ENCODE results near the gene TENM3. TPM values are rescaled to one million over a fixed set of nuclear protein-coding genes. Genes with fewer than 3 reads are reported as not detected.

The TENM3 gene
- polyA plus RNA-seq, 1 of the 3 experiments (the other 2 are of a cell fraction): 10.4 TPM

DNA sequence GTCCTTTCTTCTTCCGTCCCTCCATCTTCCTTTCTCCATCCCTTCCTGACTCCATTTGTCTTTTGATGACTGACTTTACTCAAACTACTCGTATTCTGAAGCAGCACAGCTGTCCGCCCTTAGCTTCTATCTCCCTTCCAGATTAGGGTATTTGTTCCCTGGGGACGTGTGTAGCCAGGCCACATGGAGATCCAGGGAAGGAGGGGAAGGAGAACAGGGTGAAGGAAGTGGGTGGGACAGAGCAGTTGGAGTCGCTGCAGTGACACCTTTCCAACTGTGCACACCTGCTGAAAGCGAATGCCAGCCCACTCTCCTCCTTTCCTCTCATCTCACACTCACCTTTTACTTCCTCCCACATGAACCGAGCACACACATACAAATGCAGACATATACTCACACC is 350.2 kb downstream of the TENM3 start:
- H3K27me3 ChIP-seq (ENCODE audit: insufficient read depth): no peaks in the 10 kb centered on the region
- peaks cover 11% of the 10 kb centered on the region; the same call in 1 of the 2 replicates for H3K9me3 ChIP-seq
- no peak; a peak in 1 of 4 replicates for TF ChIP-seq EP300 (IDR thresholded peaks at IDR 0.05; ENCODE audit: borderline replicate concordance in 1 of 2, low read depth in 1 of 2, low read length in 1 of 2)
- TF ChIP-seq GATA2 (CRISPR knock-in tag; IDR thresholded peaks at IDR 0.05): 0 out of 2 replicates have a peak, but pooled peaks have one; percentile 37
- H3F3A ChIP-seq (replicated peaks; ENCODE audit: insufficient read depth): peaks cover 4% of the 10 kb centered on the region
- ChIA-PET POLR2A (no interaction called here), CTCF (interaction anchor here (1.1 kb wide), 1 partner anchor 9 kb away, joined by 4 read pairs; no protein-coding TSS in a partner anchor)
- no peaks in the 10 kb centered on the region for H4K20me1 ChIP-seq (ENCODE audit: insufficient read depth)
- no peak overlapping the region for H3K4me3 ChIP-seq (ENCODE audit: low read depth in 2 of 2, low read length in 1 of 2)
- peaks cover 0 to 10% of the 10 kb centered on the region in 2 experiments; a peak in 1 of 4 replicates for H3K4me1 ChIP-seq (ENCODE audit: control insufficient read depth in 1 of 2, insufficient read depth in 2 of 2, low read depth in 1 of 2, low read length in 1 of 2)
- H3K9me2 ChIP-seq: no peaks in the 10 kb centered on the region
- H3K4me2 ChIP-seq: no peak overlapping the region; the same call in 1 of the 2 replicates
- H3K27ac ChIP-seq (ENCODE audit: low read depth in 2 of 2, low read length in 1 of 2): peak overlapping the region in 1 of 2 experiments; percentile 35; a peak in 1 of 4 replicates
- WGBS (ENCODE audit: low lambda C conversion rate): 80% methylated on average over 7 of the region's 7 CpGs
- H3K79me2 ChIP-seq (ENCODE audit: insufficient read depth): no peaks in the 10 kb centered on the region
- peaks cover 0 to 11% of the 10 kb centered on the region in 2 experiments for H3K36me3 ChIP-seq (replicated peaks in 1 of 2; ENCODE audit: control insufficient read depth in 1 of 2, insufficient read depth in 2 of 2, low read length in 1 of 2)
- no peak overlapping the region for H3K9ac ChIP-seq
- H2AFZ ChIP-seq (ENCODE audit: low read depth): no peak overlapping the region
- no peak for DNase-seq

DNA sequence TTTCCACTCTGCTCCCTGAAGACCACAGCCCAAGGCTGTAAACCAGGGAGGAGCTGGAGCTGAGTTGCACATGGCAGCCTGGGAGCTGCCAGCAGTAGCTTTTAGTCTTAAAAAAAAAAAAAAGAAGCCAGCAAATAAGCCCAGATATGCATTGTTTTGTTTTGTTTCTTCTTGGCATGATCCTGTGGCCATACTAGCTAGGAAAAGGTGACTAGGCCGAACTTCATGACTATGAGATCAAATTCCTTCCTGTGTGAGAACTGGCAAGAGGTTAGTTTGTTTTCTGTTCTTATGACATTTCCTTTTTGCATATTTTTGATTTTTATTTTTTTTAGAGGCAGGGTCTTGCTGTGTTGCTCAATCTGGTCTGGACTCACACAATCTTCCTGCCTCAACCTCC is 350.7 kb downstream of the TENM3 start:
- Histone ChIP-seq H3K9ac (no peak overlapping the region), H3K9me2 (no peaks in the 10 kb centered on the region), H3K36me3 (replicated peaks in 1 of 2; ENCODE audit: control insufficient read depth in 1 of 2, insufficient read depth in 2 of 2, low read length in 1 of 2) (peaks cover 0 to 10% of the 10 kb centered on the region in 2 experiments), H3K4me1 (ENCODE audit: control insufficient read depth in 1 of 2, insufficient read depth in 2 of 2, low read depth in 1 of 2, low read length in 1 of 2) (peaks cover 0 to 10% of the 10 kb centered on the region in 2 experiments; a peak in 2 of 4 replicates), H3K4me2 (no peak overlapping the region), H3K9me3 (peaks cover 6% of the 10 kb centered on the region; the same call in 1 of the 2 replicates), H3K27ac (ENCODE audit: low read depth in 2 of 2, low read length in 1 of 2) (peak overlapping the region in 1 of 2 experiments; percentile 35; a peak in 1 of 4 replicates), H2AFZ (ENCODE audit: low read depth) (no peak overlapping the region), H3K27me3 (ENCODE audit: insufficient read depth) (no peaks in the 10 kb centered on the region), H3K4me3 (ENCODE audit: low read depth in 2 of 2, low read length in 1 of 2) (no peak overlapping the region), H4K20me1 (ENCODE audit: insufficient read depth) (no peaks in the 10 kb centered on the region), H3K79me2 (ENCODE audit: insufficient read depth) (no peaks in the 10 kb centered on the region), H3F3A (replicated peaks; ENCODE audit: insufficient read depth) (peaks cover 4% of the 10 kb centered on the region)
- WGBS (ENCODE audit: low lambda C conversion rate): 90% methylated on average over 1 of the region's 1 CpG
- POLR2A ChIA-PET: no interaction called here
- CTCF ChIA-PET: interaction anchor here (1.1 kb wide), 1 partner anchor 8 kb away, joined by 4 read pairs; no protein-coding TSS in a partner anchor
- DNase-seq: no peak
- TF ChIP-seq RCOR1 (IDR thresholded peaks at IDR 0.05; ENCODE audit: low read length): no peak

DNA sequence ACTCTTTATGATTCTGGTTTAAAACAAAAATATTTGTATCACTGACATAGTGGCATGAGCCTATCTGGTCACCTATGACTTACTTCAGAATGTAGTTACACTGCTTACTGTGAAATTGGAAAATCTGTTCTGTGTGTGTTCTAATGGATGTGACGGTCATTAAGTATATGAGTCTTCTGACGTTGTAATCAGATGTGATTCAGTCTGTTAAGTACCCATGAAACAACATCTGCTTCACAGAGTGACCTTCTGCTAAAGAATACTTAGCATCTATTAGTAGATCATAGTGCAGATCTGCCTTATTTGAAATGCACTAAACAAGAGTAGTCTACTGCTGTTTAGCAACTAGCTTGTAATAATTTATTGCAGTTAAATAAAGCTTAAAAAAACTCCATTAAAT is 356.9 kb downstream of the TENM3 start:
- Histone ChIP-seq H2AFZ (ENCODE audit: low read depth) (no peak overlapping the region), H3K4me1 (ENCODE audit: control insufficient read depth in 1 of 2, insufficient read depth in 2 of 2, low read depth in 1 of 2, low read length in 1 of 2) (peaks cover 0 to 13% of the 10 kb centered on the region in 2 experiments; a peak in 3 of 4 replicates), H3K9me3 (no peaks in the 10 kb centered on the region), H3K9ac (no peak overlapping the region), H3K79me2 (ENCODE audit: insufficient read depth) (no peaks in the 10 kb centered on the region), H3K4me2 (no peak overlapping the region), H3K4me3 (ENCODE audit: low read depth in 2 of 2, low read length in 1 of 2) (no peak overlapping the region), H3K27ac (ENCODE audit: low read depth in 2 of 2, low read length in 1 of 2) (peak overlapping the region in 1 of 2 experiments; percentile 98; a peak in 2 of 4 replicates), H3F3A (replicated peaks; ENCODE audit: insufficient read depth) (peaks cover 13% of the 10 kb centered on the region), H3K36me3 (replicated peaks in 1 of 2; ENCODE audit: control insufficient read depth in 1 of 2, insufficient read depth in 2 of 2, low read length in 1 of 2) (peaks cover 0 to 5% of the 10 kb centered on the region in 2 experiments), H3K9me2 (no peaks in the 10 kb centered on the region), H3K27me3 (ENCODE audit: insufficient read depth) (no peaks in the 10 kb centered on the region), H4K20me1 (ENCODE audit: insufficient read depth) (no peaks in the 10 kb centered on the region)
- POLR2A ChIA-PET: interaction anchor here (0.9 to 1.2 kb wide), 3 partner anchors 18 to 126 kb away, joined by 3 to 4 read pairs (median 3); no protein-coding TSS in a partner anchor
- DNase-seq: peak; percentile 68
- WGBS (ENCODE audit: low lambda C conversion rate): 54% methylated on average over 2 of the region's 2 CpGs
- CTCF ChIA-PET: interaction anchor here (0.8 kb wide), 1 partner anchor 23 kb away, joined by 3 read pairs; no protein-coding TSS in a partner anchor
- no peak for TF ChIP-seq POLR2AphosphoS5 (IDR thresholded peaks at IDR 0.05; ENCODE audit: low read depth, low read length)
- no peak for TF ChIP-seq YY1 (IDR thresholded peaks at IDR 0.05; ENCODE audit: low read depth)
- peak; percentile 88; the same call in 1 of the 2 replicates for TF ChIP-seq RCOR1 (IDR thresholded peaks at IDR 0.05; ENCODE audit: low read length)
- TF ChIP-seq, protein P1, sequence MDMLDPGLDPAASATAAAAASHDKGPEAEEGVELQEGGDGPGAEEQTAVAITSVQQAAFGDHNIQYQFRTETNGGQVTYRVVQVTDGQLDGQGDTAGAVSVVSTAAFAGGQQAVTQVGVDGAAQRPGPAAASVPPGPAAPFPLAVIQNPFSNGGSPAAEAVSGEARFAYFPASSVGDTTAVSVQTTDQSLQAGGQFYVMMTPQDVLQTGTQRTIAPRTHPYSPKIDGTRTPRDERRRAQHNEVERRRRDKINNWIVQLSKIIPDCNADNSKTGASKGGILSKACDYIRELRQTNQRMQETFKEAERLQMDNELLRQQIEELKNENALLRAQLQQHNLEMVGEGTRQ (IDR thresholded peaks at IDR 0.05; ENCODE audit: borderline replicate concordance, low read depth, low read length): no peak
- TF ChIP-seq, protein P2, sequence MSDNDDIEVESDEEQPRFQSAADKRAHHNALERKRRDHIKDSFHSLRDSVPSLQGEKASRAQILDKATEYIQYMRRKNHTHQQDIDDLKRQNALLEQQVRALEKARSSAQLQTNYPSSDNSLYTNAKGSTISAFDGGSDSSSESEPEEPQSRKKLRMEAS (IDR thresholded peaks at IDR 0.05; ENCODE audit: low read depth): no peak
- TF ChIP-seq FOXJ3 (CRISPR knock-in tag; IDR thresholded peaks at IDR 0.05): peak; percentile 68; the same call in 1 of the 2 replicates
- no peak for TF ChIP-seq NFIC (IDR thresholded peaks at IDR 0.05; ENCODE audit: borderline replicate concordance)
- TF ChIP-seq GABPA (IDR thresholded peaks at IDR 0.05; ENCODE audit: low read depth): no peak
- no peak for TF ChIP-seq JUND (IDR thresholded peaks at IDR 0.05)
- no peak for TF ChIP-seq FOXM1 (IDR thresholded peaks at IDR 0.05; ENCODE audit: low read depth)
- no peak for TF ChIP-seq TAF1 (IDR thresholded peaks at IDR 0.05; ENCODE audit: borderline replicate concordance, low read depth, low read length)
- TF ChIP-seq, protein P3, sequence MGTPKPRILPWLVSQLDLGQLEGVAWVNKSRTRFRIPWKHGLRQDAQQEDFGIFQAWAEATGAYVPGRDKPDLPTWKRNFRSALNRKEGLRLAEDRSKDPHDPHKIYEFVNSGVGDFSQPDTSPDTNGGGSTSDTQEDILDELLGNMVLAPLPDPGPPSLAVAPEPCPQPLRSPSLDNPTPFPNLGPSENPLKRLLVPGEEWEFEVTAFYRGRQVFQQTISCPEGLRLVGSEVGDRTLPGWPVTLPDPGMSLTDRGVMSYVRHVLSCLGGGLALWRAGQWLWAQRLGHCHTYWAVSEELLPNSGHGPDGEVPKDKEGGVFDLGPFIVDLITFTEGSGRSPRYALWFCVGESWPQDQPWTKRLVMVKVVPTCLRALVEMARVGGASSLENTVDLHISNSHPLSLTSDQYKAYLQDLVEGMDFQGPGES (IDR thresholded peaks at IDR 0.05; ENCODE audit: low read depth, low read length): no peak
- TF ChIP-seq MEF2A (IDR thresholded peaks at IDR 0.05; ENCODE audit: borderline replicate concordance, low read depth): no peak
- no peak for TF ChIP-seq SIN3A (IDR thresholded peaks at IDR 0.05; ENCODE audit: borderline replicate concordance, low read depth, low read length)
- TF ChIP-seq FOSL2 (IDR thresholded peaks at IDR 0.05; ENCODE audit: borderline replicate concordance, low read depth): no peak
- TF ChIP-seq RXRA (IDR thresholded peaks at IDR 0.05; ENCODE audit: borderline replicate concordance, low read depth): no peak
- TF ChIP-seq, protein P4, sequence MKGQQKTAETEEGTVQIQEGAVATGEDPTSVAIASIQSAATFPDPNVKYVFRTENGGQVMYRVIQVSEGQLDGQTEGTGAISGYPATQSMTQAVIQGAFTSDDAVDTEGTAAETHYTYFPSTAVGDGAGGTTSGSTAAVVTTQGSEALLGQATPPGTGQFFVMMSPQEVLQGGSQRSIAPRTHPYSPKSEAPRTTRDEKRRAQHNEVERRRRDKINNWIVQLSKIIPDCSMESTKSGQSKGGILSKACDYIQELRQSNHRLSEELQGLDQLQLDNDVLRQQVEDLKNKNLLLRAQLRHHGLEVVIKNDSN (IDR thresholded peaks at IDR 0.05; ENCODE audit: borderline replicate concordance, low read depth): no peak
